ENCODE results near the gene TNFRSF21.

GRCh38 chr6:47342824-47343223 lies 33.1 kb upstream of the TNFRSF21 start:
- TF ChIP-seq SP1 (IDR thresholded peaks at IDR 0.05; ENCODE audit: low read depth, low read length) (no peak), CTCF (IDR thresholded peaks at IDR 0.05 in 2 of 3, conservative IDR thresholded peaks at IDR 0.05 in 1 of 3; ENCODE audit: control insufficient read depth in 2 of 3, extremely low read depth in 1 of 3, insufficient read depth in 1 of 3, low read depth in 3 of 3, low read length in 3 of 3) (no peak), CREM (IDR thresholded peaks at IDR 0.05; ENCODE audit: low read depth) (no peak), STAT1 (conservative IDR thresholded peaks at IDR 0.05) (no peak)
